Right forelimb (tissue), 1 donor: Measurements from ENCODE around the gene ERAP2.
"Not testable (repeated sequence)": the region's sequence is repeated elsewhere in the genome, so short reads cannot be mapped to it uniquely, and the experiment has no call there.

Source experiments
- DNase-seq: peaks from one replicate; pipeline ENCODE4 v3.0.0-alpha.2; 2018

ERAP2 gene

DNA sequence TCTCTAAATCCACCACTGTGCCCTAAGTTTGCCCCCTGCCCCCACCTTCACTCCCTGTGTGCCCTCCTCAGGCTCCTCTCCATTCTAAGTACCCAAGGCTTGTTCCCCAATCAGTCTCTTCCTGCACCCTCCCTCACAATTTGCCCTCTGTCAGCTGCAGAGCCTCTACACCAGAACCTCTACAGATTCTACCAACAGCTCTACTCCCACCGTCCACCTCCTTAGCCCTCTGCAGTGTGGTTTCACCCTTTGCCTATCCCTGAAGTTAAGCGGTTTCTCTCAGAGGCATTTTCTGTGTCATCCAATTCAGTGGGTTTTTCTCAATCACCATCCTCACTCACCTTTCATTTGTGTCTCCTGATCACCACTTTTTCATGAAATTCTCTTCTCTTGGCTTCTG lies 13.2 kb upstream of the ERAP2 start:
- DNase-seq, result no peak

DNA sequence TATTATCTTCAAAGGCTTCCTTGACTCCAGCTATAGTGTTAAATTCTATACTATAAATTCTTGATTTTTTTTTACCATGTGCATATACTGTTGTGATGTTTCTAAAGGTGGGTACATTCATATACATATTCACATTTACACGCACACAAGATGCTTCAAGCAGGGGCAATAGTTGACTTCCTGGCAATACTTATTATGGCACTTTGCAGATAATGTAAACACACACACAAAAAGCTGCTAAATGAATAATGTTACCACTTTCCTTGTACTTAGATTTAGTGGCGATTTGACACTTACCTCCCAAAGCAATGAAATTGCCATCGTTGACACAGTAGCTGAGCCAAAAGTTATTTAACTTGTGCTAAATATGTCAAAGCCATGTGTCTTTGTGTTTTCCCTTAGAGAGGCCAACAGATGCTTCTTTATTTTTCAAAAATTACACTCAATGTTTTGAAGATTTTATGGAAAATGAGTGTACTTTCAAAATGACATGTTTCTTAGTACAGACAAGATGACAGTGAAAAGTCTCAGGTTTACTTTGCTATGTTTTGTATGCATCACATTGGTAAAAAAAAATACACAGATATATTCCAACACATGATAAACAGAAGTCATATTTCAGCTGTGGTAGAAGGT lies 12.2 kb upstream of the ERAP2 start:
- DNase-seq, result no peak

DNA sequence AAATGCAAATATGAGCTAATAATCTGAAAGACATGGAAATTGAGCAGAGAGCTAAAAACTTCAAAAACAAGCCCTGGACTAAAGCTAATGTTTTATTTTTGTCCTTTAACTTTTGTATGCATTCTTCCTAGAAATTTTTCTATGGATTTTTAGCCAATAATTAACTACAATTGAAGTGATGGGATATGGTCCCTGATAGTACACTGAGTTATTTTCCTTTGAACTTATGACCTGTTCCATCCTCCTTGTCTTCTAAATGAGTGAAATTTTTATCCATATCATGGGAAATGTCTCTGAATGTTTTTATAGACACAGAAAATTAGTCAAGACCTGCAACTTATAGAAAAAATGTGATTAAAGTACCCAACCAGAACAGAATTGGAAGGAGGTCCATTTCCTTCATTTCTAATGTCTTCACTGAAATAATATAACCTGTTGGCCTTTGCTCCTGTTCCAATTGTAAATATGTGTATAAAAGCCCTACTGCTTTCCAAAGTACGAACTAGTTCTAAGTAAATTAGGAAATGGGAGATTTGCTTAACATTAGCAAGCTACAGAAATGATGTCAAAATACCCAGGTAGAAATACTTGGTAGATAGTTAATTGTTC lies 11.3 kb upstream of the ERAP2 start:
- DNase-seq, result no peak

DNA sequence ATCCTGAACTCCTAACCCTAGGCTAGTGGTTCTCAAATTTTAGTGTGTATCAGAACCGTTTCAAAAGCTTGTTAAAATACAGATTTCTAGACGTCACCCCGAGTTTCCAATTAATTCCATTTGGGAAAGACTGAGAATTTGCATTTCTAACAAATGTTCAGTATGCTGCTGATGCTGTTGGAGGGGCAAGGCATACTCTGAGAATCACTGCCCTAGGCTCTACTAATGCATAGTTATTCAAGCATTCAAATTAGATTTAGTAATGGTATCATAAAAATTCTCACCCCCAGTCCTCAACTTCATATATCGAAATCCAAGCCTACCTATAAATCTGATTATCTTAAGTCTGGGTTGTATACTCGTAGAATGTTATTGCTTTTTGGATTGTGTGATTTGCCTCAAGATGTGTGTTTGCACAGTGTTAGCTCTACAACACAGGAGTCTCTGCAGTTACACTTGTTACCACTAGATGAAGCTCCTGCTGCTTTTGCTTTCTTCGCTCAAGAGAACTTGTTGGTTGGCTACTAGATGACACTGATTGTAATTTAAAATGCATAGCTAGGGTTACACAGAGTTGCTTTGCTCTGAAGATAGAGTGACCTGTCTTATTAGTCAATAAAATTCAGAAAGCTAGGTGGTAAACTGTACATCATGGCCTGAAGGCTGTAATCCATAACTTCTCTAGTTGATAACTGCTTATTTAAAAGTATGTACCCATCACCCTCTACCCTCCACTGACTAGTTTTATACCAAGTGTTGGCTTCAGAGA lies 7.5 kb upstream of the ERAP2 start:
- DNase-seq, result no peak

DNA sequence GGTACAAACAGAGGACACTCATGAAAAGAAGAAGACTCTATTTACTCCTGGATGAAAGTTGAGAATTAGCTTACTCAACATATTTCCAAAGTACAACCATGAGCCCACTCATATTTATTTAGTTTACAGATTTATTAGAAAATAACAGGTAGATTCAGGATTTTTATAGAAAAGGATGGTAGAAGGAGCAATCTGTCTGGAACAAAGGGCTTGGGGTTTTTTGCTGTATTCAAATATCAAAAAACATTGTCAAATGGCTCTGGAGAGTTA lies 7.0 kb upstream of the ERAP2 start:
- DNase-seq, result no peak

DNA sequence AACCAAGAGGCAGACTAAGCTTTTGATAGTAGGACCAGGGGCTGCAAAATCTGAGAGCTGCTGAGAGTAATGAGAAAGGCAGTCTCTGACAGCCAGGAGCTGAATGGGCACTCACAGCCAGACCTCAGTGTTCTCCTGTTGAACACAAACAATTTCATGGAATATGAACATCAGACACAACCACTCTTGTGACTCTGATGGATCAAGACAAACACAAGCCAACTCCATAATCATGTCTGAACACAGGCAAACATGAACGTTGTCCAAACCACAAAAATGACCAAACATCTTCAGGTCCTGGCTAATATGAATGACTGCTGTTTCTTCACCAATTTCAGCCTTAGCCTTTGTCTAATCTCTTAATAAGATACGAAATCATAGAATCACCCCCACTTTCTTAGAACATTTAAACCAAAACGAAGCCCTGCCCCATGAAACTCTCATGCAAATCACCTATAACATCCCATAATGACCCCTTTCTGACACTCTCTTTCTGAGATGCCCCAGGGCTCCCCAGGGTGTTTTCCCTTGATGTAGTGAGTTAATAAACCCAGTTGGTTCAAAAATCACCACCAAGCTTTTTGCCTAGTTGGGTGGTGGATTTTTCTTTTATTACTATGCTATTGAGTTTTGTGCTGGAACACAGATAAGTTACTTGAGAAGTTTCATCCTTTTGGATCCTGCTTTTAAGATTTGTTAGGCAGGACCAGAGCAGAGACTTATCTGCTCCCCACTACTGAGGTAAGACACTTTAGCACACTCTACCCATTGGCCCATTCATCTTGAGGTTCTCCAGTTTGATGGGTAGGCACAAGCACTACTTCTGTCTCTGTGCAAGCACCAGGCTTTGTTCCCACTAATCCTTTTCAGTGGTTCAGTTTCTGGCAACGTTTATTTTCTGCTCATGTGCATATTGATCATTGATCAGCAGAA lies 5.9 kb upstream of the ERAP2 start:
- no peak for DNase-seq

DNA sequence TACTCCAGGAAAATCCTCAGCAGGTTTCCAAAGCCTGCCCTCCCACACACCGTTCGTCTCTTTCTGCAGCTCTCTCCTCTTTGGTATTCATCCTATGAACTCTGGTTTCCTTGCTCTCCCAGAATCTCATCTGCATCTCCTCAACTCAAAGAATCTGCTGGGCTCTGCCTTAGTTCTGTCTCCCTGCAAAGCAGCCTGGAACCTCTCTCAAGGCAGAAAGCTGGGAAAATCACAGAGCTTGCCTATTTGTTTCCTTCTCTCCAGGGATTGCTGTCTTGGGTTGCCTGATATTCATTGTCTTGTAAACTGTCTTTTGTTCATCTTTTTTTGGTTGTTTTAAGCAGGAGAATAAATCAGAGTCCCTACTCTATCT lies 5.3 kb upstream of the ERAP2 start:
- no peak for DNase-seq

DNA sequence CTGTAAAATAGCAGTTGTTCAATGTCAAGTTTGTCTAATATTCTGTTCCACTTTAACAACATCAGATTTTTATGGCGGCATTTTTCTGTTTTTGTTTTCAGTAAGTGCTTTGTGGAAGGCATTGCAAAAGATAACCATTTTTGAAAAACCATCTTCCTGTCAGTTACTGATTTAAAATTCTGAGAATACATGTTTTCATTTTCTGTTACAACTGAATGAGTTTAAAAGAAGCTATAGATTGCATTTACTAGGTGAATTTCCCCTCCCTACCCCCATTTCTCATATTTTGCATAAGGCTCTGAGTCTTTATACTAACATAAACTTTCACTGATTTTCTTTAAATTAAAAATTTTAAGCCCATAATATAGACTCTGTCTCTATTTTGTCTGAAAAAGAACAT lies 4.6 kb upstream of the ERAP2 start:
- no peak for DNase-seq

DNA sequence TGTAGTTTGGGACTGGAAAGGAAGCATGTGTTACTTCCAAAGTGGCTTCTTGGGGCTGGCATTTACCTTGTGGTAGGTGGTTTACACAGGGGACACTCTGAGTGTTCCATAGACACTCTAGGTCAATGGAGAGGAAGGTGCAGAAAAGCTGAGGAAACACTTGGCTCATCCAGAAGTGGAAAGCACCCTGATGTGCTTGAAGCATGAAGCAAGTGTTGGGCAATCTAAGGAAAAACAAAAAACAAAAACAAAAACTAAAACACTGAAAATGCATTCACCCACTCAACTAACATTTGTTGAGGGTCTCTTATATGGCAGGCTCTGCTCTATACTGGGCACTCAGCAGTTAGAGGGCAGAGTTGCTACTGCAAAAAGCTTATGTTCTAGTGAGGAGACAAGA lies 2.9 kb upstream of the ERAP2 start:
- DNase-seq, result no peak

DNA sequence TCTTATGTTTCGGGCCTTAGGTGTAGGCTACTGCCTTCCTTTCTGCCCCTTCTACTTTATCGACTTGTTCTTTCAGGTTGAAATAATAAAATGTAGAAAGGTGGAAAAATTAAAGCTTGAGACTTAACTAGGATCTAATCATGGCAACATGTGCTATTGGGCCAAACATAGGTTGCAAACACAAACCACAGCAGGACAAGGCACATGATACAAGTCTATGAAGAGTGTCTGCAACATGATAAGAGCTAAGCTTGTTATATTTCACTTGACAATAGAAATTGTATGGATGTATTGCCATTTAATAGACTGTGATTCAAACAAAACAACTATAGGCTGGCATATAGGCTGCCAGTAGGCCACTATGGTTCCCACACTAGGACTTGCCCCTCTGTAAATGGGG lies 1.7 kb upstream of the ERAP2 start:
- no peak for DNase-seq

DNA sequence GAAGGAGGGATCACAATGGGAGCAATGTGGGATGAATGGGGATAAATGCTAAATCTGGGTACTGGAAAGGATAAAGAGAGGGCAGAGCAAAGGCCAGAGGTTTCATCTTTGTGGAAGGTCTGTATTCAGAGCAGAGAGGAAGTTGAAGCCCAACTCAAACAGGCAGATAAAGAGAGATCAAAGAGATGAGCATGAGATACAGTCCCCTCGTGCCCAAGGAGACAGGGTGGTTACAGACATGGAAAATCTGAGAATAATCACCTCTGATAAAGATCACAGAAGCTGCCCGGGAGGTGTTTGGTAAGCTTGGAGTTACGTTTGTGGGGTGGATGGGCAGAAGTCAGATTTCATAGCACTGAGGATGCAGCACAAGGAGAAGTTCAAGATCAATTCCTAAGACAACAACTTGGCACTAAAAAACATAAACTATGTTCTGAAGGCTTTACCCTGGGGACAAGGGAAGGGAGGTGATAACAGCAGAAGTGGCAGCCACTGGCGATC lies 459 bp upstream of the ERAP2 start:
- DNase-seq, result no peak

DNA sequence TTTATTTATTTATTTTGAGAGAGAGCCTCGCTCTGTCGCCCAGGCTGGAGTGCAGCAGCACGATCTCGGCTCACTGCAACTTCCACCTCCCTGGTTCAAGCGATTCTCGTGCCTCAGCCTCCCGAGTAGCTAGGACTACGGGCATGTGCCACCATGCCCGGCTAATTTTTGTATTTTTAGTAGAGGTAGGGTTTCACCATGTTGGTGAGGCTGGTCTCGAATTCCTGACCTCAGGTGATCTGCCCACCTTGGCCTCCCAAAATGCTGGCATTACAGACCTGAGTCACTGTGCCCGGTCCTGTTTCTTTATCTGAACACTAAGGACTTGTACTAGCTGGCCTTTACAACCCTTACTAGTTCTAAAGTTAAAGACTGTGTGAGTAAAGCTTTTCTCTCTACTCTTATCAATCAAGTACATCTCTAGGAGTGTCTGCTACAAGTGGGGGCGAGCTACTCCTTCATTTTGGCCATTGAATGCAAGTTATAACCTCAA lies 723 bp downstream of the ERAP2 start:
- not testable (repeated sequence) for DNase-seq

DNA sequence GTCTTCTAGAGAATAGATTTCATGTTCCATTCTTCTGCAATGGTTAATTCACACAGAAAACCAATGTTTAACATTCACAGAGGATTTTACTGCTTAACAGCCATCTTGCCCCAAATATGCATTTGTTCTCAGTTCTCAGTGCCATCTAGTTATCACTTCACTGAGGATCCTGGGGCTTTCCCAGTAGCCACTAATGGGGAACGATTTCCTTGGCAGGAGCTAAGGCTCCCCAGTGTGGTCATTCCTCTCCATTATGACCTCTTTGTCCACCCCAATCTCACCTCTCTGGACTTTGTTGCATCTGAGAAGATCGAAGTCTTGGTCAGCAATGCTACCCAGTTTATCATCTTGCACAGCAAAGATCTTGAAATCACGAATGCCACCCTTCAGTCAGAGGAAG lies 3.4 kb downstream of the ERAP2 start:
- DNase-seq, result no peak

DNA sequence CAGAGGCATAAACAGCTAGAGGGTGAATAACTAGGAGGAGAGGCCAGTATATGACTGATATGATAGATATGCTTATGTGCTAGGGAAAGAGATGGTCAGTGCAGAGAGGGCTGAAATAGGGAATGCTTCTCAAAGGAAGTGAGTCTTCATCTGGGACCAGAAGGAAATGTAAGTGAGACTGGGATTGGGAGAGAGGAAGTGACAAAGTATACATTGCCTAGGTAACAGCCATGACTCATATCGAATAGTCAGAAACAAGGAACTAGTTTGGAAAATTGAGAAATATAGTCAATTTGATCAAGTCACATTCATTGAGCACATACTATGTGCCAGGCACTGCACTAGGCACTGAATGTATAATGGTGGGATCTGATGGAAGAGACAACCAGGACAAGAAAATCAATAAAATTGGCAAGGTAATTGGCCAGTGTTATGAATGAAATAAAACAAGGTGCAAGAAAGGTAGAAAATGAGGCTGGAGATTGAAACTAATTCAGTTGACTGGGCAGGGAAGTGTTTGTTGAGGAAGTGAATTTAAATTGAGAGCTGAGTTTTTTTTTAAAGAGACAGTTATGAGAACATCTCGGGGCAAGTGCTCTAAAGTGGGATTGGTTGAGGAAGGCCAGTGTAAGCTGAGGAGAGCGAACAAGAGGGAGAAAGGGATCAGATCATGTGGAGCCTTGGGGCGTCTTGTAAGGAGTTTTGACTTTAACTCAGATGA lies 4.3 kb downstream of the ERAP2 start:
- no peak for DNase-seq

DNA sequence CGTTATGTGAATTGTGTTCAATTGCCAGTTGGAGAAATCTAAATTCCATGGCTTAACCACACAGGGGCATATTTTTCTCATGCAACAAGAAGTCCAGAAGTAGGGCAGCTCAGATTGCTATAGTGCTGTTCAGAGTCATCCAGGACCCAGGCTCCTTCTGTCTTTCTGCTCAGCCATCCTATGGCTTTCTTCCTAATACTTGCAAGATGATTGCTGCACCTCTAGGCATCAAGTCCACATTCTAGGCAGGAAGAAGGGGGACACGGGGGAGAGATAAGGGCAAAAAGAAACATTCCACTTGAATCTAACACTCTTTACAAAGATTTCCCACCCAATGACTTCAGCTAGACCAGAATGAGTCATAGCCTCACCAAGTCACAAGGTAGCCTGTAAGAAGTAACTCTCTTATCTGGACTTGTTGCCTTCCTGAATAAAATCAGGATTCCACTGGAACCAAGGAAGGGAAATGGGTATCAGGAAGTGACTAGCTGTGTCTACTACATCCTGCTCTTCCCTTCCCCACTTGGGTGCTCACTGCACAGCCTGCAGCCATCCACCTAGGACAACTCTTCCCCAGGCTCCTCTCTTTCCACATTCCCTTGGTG lies 5.3 kb downstream of the ERAP2 start:
- DNase-seq, result no peak

DNA sequence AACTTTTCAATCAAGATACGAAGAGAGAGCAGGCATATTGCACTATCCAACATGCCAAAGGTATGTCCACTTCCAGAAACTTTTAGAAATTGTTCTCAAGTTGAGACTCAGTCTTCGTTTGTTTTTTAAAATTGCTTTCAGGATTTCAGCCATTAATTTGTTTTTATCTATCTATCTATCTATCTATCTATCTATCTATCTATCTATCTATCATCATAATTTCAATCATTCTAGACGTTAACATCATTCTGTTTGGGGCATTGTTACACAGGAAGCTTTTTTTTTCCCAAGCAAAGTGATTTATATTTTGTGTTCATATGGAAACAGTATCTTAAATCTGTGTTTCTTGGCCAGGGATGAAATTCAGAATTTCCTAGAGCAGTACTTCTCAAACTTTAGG lies 7.6 kb downstream of the ERAP2 start:
- no peak for DNase-seq

DNA sequence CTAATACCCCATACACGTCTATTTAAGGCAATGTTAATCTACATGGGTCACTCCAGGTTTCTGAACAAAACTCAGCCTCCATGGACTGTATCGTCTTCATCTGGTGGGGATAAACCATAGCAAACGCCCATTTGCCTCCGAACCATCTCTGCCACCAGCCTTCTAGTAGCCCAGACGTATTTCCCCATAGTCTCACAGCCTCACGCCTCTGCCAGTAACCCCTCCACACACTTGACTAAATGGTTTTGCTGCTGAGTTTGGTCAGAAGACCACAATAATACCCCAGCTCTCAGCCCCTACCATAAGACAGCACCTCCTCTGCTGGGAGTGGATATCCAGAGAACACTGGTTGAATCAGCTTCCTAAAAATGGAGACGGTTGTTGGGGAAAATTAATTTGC lies 8.7 kb downstream of the ERAP2 start:
- DNase-seq, result no peak

DNA sequence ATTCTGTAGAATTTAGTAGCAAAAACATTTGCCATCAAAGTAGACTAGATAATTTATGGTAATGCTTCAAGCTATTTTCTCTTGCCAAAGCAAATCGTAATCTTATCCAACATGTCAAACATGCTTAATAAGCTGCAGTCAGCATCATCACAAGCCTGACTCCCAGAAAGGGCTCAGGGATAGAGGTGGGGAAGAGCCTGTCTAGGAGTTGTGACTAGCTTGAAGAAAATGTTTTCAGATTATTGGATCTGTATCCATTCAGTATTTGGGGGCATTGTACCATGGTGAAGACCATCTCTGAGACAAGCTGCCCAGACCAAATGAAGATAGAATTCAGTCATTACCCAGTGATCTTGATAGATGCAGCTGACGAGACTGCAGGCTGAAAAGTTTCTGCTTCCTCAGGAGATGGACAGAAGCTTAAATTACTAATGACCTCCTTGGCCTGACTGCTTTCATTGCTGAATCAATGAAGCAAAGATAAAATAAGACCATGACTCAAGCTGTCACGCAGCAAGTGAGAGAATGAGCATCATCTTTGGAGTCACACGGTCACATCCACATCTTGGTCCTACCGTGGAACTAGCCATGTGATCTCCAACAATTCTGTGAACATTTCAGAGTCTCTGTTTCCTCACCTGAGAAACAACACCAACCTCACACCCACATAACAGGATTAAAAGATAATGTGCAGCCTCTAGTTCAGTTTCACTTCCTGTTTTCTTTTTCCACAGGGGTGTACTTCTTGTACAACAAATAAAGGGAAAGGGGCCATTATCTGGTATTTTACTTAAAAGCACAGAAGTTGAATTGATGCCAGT lies 9.4 kb downstream of the ERAP2 start:
- DNase-seq, result no peak

DNA sequence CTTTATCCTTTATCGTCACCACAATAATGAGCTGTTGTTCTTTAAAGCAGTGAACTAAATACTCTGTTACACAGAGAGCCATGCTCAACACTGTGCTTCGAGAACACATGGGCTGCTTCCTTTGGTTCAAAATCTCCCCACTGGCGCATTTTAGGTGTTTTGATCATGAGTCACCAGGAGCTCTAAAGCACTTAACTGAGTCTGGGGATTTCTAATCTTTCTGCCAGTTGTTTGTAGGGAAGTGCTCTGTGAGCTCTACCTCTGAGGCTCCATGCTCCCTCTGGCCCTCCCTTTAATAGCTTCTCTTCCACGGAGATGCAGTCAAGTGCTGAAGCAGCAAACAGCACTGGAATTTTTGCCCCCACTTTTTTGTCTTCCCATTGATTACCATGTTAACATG lies 17.0 kb downstream of the ERAP2 start:
- DNase-seq, result no peak

DNA sequence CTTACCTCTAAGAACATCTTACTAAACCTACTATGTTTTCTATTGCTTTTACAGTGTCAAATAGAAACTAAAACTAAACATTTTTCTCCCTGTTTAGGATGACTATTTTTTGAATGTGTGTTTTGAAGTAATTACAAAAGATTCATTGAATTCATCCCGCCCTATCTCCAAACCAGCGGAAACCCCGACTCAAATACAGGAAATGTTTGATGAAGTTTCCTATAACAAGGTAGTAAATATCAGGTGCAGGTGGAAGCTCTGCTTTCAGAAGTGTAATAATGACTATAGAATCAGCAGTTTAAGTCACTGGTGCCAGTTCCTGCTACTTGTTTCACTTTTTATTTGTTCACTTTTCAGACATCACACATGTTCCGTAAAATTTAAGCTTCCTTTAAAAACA lies 20.0 kb downstream of the ERAP2 start:
- no peak for DNase-seq

DNA sequence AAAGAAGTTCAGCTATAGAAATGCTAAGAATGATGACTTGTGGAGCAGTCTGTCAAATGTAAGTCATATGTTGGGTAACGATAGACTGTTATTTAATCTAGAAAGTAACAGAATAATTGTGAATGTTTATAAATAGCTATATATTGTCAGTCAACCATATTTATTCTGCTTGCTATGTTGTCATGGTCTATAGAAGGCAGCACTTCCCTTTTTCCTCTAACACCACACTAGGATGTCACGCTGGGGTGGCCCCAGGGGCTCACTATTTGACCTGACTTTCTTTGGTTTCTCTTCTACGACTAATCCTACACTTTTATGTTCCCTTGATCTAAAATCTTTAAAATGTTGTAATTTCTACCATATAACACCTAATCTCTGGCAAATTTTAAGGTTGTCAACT lies 20.5 kb downstream of the ERAP2 start:
- no peak for DNase-seq
